Measurements from ENCODE around the gene KCTD11. TPM values are rescaled to one million over a fixed set of nuclear protein-coding genes. Genes with fewer than 3 reads are reported as not detected.
A peak's percentile ranks its signal among the peaks of the same experiment; 100 is the strongest.

KCTD11 gene
- polyA plus RNA-seq (2013), result 3.5 TPM

DNA sequence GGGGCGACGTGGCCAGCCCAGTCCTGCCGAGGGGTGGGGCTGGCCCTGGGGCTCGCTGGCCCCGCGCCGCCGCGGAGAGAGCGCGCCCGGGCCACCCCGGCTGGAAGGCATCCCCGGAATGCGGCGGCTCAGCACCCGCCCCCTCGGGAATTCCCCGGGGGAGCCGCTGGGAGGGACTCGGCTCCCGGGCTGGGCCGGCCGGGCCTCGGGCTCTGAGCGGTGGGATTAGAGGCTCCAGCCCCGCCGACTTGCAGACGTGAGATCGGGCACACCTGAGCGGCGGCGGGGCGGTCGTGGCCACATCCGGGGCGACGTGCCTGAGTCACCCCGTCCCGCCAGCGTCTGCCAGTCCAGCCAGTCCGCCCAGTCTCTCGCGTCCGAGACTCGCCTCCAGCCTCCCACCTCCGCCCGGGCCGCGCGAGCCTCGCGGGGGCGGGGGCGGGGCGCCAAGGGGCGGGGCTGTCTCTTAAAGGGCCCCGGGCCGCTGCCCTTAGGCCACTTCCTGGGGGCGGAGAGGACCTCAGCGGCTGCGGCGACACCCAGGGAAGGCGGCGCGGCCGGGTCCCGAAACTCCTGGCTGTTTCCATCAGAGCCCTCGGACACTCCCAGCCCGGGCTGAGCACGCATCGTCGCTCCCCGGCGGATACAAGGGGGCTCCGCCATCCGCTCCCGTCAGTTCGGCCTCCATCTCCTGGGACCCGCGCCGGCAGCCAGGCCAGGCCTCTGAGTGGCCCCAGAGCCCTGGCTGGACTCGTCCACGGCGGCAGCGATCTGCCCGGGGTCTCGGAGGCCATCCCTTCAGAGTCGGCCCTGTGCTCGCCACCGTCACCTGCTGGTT lies at the start of gene KCTD11:
KCTD11 (plus strand) TSS at position 498 of the 838 bp plus-strand sequence.
- POLR2A ChIA-PET, result interaction anchor here (1.1 kb wide), 1 partner anchor 16 kb away, joined by 4 read pairs; the partner anchor contains the start of gene ACAP1
- peak in 2 of 3 donors; percentile 26 to 57 for DNase-seq
- peaks cover 8 to 47% (median 18%) of the 10 kb centered on the region in 4 experiments for H3K36me3 ChIP-seq (ENCODE audit: control insufficient read depth in 4 of 4, insufficient read depth in 4 of 4, low read length in 3 of 4)
- peak within 1 kb of the TSS in 6 of 7 experiments; percentile 52 to 85 (median 74) for H3K4me3 ChIP-seq (ENCODE audit: control insufficient read depth in 1 of 7, extremely low read depth in 1 of 7, insufficient read depth in 4 of 7, low read depth in 2 of 7, low read length in 6 of 7)
- CTCF ChIA-PET, result interaction anchor here (0.7 to 18.5 kb wide), 4 partner anchors 15 to 131 kb away, joined by 3 to 314 read pairs (median 25); partner anchors contain the start of genes ACAP1 and NEURL4
- peaks cover 0 to 35% (median 14%) of the 10 kb centered on the region in 4 experiments for H3K4me1 ChIP-seq (ENCODE audit: control extremely low read depth in 1 of 4, control insufficient read depth in 4 of 4, insufficient read depth in 4 of 4, low read length in 3 of 4)
- no peaks in the 10 kb centered on the region for H3K27me3 ChIP-seq (replicated peaks in 2 of 5; ENCODE audit: control insufficient read depth in 4 of 5, insufficient read depth in 5 of 5, low read length in 4 of 5)
- H3K9me3 ChIP-seq (ENCODE audit: control extremely low read depth in 1 of 5, control insufficient read depth in 4 of 5, insufficient read depth in 2 of 5, low read depth in 1 of 5, low read length in 4 of 5), result no peaks in the 10 kb centered on the region
- WGBS (ENCODE audit: insufficient coverage), result under 1% methylated on average over 56 of the region's 91 CpGs
- peak within 1 kb of the TSS in 1 of 2 experiments; percentile 49 for H3K27ac ChIP-seq (ENCODE audit: insufficient read depth in 1 of 2, low read depth in 1 of 2, low read length in 2 of 2, poor library complexity in 1 of 2, severe bottlenecking in 2 of 2)

DNA sequence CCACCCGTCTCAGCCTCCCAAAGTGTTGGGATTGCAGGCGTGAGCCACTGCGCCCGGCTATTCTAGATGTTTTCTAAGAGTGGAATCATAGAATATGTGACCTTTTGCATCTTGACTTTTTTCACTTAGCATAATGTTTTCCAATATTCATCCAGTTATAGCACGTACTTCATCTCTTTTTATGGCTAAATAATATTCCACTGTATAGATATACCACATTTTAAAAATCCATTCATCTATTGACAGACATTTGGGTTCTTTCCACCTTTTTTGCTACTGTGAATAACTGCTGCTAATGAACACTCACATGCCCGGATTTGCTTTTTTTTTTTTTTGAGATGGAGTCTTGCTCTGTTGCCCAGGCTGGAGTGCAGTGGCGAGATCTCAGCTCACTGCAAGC lies 47.8 kb upstream of the KCTD11 start:
- Histone ChIP-seq H3K27ac (ENCODE audit: insufficient read depth in 1 of 2, low read depth in 1 of 2, low read length in 2 of 2, poor library complexity in 1 of 2, severe bottlenecking in 2 of 2) (no peak overlapping the region), H3K27me3 (replicated peaks in 2 of 5; ENCODE audit: control insufficient read depth in 4 of 5, insufficient read depth in 5 of 5, low read length in 4 of 5) (no peaks in the 10 kb centered on the region), H3K36me3 (ENCODE audit: control insufficient read depth in 4 of 4, insufficient read depth in 4 of 4, low read length in 3 of 4) (peaks cover 0 to 4% (median 0%) of the 10 kb centered on the region in 4 experiments), H3K9me3 (ENCODE audit: control extremely low read depth in 1 of 5, control insufficient read depth in 4 of 5, insufficient read depth in 2 of 5, low read depth in 1 of 5, low read length in 4 of 5) (no peaks in the 10 kb centered on the region), H3K4me3 (ENCODE audit: control insufficient read depth in 1 of 7, extremely low read depth in 1 of 7, insufficient read depth in 4 of 7, low read depth in 2 of 7, low read length in 6 of 7) (no peak overlapping the region), H3K4me1 (ENCODE audit: control extremely low read depth in 1 of 4, control insufficient read depth in 4 of 4, insufficient read depth in 4 of 4, low read length in 3 of 4) (peaks cover 1 to 11% (median 4%) of the 10 kb centered on the region in 4 experiments)
- CTCF ChIA-PET, result interaction anchor here (1.4 to 2.9 kb wide), 2 partner anchors 8 to 43 kb away, joined by 3 to 17 read pairs; no protein-coding TSS in a partner anchor
- WGBS (ENCODE audit: insufficient coverage), result 96% methylated on average over 3 of the region's 7 CpGs
- POLR2A ChIA-PET, result interaction anchor here (0.7 kb wide), 2 partner anchors 33 to 83 kb away, joined by 3 to 4 read pairs; no protein-coding TSS in a partner anchor
- no peak for DNase-seq

DNA sequence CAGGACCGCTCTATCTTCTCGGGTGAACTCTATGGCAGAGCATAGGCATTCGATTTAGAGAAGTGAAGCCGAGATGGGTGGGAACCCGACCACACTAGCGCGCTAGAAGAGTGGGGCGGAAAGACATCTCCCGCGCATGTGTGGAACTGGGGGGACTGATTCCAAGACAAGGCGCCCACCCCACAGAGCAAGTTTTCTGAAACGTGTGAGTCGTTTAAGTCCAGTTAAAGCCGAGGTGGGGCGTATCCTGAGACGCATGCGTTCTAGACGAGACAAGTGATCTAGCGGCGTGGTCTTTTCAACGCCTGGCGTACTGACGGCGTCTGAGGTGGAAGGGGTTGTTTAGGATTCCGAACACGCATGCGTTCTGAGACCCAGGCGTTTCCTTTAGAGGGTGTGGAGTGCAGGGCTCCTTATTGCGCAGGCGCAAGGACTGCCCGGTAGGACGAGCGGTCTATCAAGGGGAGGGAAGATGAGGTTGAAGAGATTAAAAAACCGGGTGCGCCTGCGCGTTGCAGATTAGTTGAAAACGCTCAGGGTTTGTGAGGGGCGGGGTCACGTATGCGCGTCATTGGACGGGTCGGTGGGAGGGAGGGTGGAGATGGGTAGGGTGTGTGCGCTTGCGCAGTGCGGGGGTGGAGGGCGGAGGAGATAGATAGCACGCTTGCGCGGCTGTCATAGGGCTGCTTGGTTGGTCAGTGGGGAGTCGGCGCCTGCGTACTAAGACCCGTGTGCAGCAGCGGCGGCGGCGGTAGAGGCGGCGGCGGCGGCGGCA lies 44.9 kb upstream of the KCTD11 start, which contains the start of gene EIF5A:
EIF5A (plus strand) TSS at position 718 of the 775 bp plus-strand sequence. CDS start 2,008 bp downstream, outside the sequence.
- H3K4me3 ChIP-seq (ENCODE audit: control insufficient read depth in 1 of 7, extremely low read depth in 1 of 7, insufficient read depth in 4 of 7, low read depth in 2 of 7, low read length in 6 of 7), result peak within 1 kb of the TSS; percentile 67 to 99 (median 87)
- WGBS (ENCODE audit: insufficient coverage), result 0% methylated on average over 52 of the region's 64 CpGs
- peak; percentile 100 for DNase-seq
- ChIA-PET CTCF (interaction anchor here (2.9 kb wide), 1 partner anchor 11 kb away, joined by 17 read pairs; no protein-coding TSS in a partner anchor), POLR2A (no interaction called here)
- H3K4me1 ChIP-seq (ENCODE audit: control extremely low read depth in 1 of 4, control insufficient read depth in 4 of 4, insufficient read depth in 4 of 4, low read length in 3 of 4), result peaks cover 9 to 27% (median 20%) of the 10 kb centered on the region in 4 experiments
- no peaks in the 10 kb centered on the region for H3K27me3 ChIP-seq (replicated peaks in 2 of 5; ENCODE audit: control insufficient read depth in 4 of 5, insufficient read depth in 5 of 5, low read length in 4 of 5)
- H3K36me3 ChIP-seq (ENCODE audit: control insufficient read depth in 4 of 4, insufficient read depth in 4 of 4, low read length in 3 of 4), result peaks cover 15 to 31% (median 23%) of the 10 kb centered on the region in 4 experiments
- H3K9me3 ChIP-seq (ENCODE audit: control extremely low read depth in 1 of 5, control insufficient read depth in 4 of 5, insufficient read depth in 2 of 5, low read depth in 1 of 5, low read length in 4 of 5), result no peaks in the 10 kb centered on the region
- peak within 1 kb of the TSS; percentile 85 to 96 for H3K27ac ChIP-seq (ENCODE audit: insufficient read depth in 1 of 2, low read depth in 1 of 2, low read length in 2 of 2, poor library complexity in 1 of 2, severe bottlenecking in 2 of 2)

DNA sequence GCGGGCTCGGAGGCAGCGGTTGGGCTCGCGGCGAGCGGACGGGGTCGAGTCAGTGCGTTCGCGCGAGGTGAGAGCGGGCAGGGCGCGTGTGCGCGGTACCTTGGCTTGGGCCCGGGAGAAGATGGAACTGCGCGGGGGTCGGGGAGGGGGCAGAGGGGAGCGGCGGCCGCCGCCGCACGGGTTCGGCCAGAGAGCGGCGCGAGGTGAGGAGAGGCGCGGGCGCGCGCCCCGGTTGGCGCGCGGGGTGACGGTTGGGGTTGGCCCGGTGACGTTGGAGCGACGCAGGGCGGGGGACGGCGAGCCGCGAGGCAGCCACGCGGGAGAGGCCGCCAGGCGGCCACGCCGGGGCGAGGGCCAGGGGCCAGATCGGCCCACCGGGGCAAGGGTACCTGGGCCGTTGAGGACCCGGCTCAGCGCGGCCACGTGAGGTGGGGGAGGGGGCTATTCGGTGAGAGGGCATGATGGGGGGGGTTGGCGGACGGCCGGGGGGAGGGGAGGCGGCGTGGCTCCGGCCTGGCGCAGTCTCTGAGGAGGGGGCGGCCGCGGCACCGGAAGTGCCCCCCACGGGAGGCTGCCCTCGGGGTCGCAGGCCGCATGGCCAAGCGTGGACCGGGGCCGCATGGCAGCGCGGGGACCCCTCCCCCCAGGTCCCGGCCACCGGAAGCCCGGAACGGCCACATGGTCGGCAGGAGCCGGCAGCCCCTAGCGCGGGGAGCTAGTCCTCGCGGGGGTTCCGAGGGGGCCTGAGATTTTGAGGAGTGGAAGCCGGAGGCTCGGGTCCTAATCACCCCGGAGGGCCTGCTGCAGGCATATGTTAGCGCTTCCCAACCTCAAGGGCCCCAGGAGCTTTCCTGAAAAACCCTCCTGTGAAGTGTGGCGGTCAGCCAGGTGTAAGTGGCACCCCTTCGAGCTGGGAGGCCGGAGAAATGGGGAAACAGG lies 44.0 kb upstream of the KCTD11 start:
- Histone ChIP-seq H3K27me3 (replicated peaks in 2 of 5; ENCODE audit: control insufficient read depth in 4 of 5, insufficient read depth in 5 of 5, low read length in 4 of 5) (no peaks in the 10 kb centered on the region), H3K27ac (ENCODE audit: insufficient read depth in 1 of 2, low read depth in 1 of 2, low read length in 2 of 2, poor library complexity in 1 of 2, severe bottlenecking in 2 of 2) (peak overlapping the region; percentile 85 to 96), H3K4me1 (ENCODE audit: control extremely low read depth in 1 of 4, control insufficient read depth in 4 of 4, insufficient read depth in 4 of 4, low read length in 3 of 4) (peaks cover 9 to 27% (median 21%) of the 10 kb centered on the region in 4 experiments), H3K36me3 (ENCODE audit: control insufficient read depth in 4 of 4, insufficient read depth in 4 of 4, low read length in 3 of 4) (peaks cover 15 to 40% (median 29%) of the 10 kb centered on the region in 4 experiments), H3K9me3 (ENCODE audit: control extremely low read depth in 1 of 5, control insufficient read depth in 4 of 5, insufficient read depth in 2 of 5, low read depth in 1 of 5, low read length in 4 of 5) (no peaks in the 10 kb centered on the region), H3K4me3 (ENCODE audit: control insufficient read depth in 1 of 7, extremely low read depth in 1 of 7, insufficient read depth in 4 of 7, low read depth in 2 of 7, low read length in 6 of 7) (peak overlapping the region; percentile 67 to 99 (median 87))
- CTCF ChIA-PET, result interaction anchor here (1.1 to 2.4 kb wide), 3 partner anchors 20 to 28 kb away, joined by 3 to 13 read pairs (median 4); partner anchors contain the start of genes ACAP1 and NEURL4
- under 1% methylated on average over 94 of the region's 104 CpGs for WGBS (ENCODE audit: insufficient coverage)
- DNase-seq, result peak; percentile 49 to 58 (median 54)
- POLR2A ChIA-PET, result interaction anchor here (0.6 to 2.0 kb wide), 2 partner anchors 11 to 22 kb away, joined by 3 to 4 read pairs; partner anchors contain the start of gene NEURL4

DNA sequence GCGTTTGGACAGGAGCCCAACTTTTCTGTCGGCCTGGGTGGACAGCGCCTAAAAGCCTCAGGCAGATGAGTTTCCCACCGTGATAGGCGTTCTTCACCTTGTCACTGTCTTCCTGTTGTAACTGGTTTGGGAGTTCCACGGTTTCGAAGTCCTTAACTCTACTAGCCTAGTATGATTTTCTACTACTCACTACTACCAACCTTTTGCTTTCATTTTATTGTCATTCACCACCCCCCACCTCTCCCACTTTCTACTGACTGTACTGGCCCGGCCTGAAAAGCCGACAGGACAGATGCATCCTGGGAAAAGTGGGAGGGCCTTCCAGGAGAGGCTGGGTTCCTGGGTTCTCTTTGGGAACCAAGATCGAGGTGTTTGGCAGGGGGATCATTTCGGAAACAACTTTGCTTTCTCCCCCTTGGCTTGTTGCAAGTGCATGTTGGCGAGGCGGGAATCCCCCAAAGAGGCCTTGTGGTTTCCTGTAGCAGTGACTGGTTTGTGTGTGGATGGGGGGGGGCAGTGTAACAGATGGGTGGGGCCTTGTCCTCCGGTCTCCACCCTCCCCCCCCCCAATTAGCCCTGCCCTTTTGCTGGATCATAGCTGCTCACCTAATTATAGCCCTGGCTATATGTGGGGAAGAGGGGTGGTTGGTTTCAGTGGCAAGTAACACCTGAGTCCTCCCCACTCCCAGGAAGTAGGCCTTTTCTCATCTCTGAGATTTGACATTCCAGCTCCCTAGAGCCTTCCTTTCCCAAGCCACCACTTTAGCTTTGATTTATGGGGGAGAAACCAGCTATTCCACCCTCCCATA lies 43.1 kb upstream of the KCTD11 start:
- CTCF ChIA-PET, result interaction anchor here (1.0 to 2.4 kb wide), 5 partner anchors 11 to 28 kb away, joined by 3 to 13 read pairs (median 3); partner anchors contain the start of genes ACAP1 and NEURL4
- Histone ChIP-seq H3K4me3 (ENCODE audit: control insufficient read depth in 1 of 7, extremely low read depth in 1 of 7, insufficient read depth in 4 of 7, low read depth in 2 of 7, low read length in 6 of 7) (peak overlapping the region; percentile 67 to 99 (median 87)), H3K36me3 (ENCODE audit: control insufficient read depth in 4 of 4, insufficient read depth in 4 of 4, low read length in 3 of 4) (peaks cover 17 to 47% (median 35%) of the 10 kb centered on the region in 4 experiments), H3K9me3 (ENCODE audit: control extremely low read depth in 1 of 5, control insufficient read depth in 4 of 5, insufficient read depth in 2 of 5, low read depth in 1 of 5, low read length in 4 of 5) (no peaks in the 10 kb centered on the region), H3K27me3 (replicated peaks in 2 of 5; ENCODE audit: control insufficient read depth in 4 of 5, insufficient read depth in 5 of 5, low read length in 4 of 5) (no peaks in the 10 kb centered on the region), H3K4me1 (ENCODE audit: control extremely low read depth in 1 of 4, control insufficient read depth in 4 of 4, insufficient read depth in 4 of 4, low read length in 3 of 4) (peaks cover 11 to 34% (median 22%) of the 10 kb centered on the region in 4 experiments), H3K27ac (ENCODE audit: insufficient read depth in 1 of 2, low read depth in 1 of 2, low read length in 2 of 2, poor library complexity in 1 of 2, severe bottlenecking in 2 of 2) (peak overlapping the region; percentile 85 to 96)
- POLR2A ChIA-PET, result interaction anchor here (0.6 to 2.0 kb wide), 2 partner anchors 21 to 224 kb away, joined by 3 to 4 read pairs; partner anchors contain the start of gene NEURL4
- 0% methylated on average over 6 of the region's 14 CpGs for WGBS (ENCODE audit: insufficient coverage)
- peak; percentile 95 to 99 (median 99) for DNase-seq

All from common myeloid progenitor, CD34-positive (primary cell).